HG03175 (cell line): ENCODE measurements around the gene CDKN2B-AS1.
A peak's percentile ranks its signal among the peaks of the same experiment; 100 is the strongest.

Source experiments
- ATAC-seq: cut with Tn5 transposase; IDR thresholded peaks from one replicate; pipeline ENCODE4 v1.9.1; 2021; ENCODE audit warnings: mild to moderate bottlenecking, moderate library complexity; ENCODE audit not compliant: unreplicated experiment

CDKN2B-AS1 gene

GRCh38 chr9:22078081-22078480 is 83.5 kb downstream of the CDKN2B-AS1 start:
- ATAC-seq, result no peak

DNA sequence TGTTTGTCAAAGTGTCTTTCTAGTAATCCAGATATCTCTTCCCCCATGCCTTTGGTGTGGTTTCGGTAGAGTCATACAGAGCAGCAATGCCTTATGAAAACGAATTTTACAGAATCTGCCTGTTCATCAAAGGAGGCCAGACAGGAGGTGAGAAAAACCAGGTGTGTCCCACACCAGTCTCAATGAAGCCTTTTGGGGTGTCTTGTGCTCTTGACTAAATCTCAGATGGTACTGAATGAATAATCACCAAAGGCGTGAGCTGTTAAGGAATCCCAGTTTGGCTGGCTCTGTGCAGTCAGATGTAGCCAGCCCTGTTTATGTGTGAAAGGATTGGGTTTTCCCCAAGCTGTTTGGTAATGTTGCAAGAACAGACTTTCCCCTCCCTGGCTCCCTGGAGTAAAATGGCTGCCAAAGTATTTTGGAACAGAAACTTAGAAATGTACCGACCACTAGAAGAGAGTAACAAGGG is 85.3 kb downstream of the CDKN2B-AS1 start:
- peak; percentile 79 for ATAC-seq

GRCh38 chr9:22084336-22085035 is 89.9 kb downstream of the CDKN2B-AS1 start:
- ATAC-seq, result no peak

- ATAC-seq, result no peak
Measured at GRCh38 chr9:22088053-22088716, 93.6 kb downstream of the CDKN2B-AS1 start.

DNA sequence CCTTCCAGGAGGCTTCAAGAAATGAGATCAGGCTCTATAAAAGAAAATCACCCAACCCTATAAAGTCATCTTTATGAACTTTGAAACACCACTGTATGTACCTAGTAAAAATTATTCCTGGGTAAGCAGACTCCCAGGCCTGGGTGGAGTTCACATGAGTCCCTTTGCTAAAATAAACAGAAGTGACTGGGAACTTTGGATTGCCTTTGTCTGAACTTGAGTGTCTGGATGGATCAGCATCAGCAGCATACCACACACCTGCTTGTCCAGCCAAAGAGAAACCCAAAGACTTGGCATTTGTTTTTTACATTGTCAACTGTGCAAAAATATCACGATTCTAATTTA is 94.1 kb downstream of the CDKN2B-AS1 start:
- no peak for ATAC-seq

GRCh38 chr9:22097707-22098106 is 103.1 kb downstream of the CDKN2B-AS1 start:
- no peak for ATAC-seq

DNA sequence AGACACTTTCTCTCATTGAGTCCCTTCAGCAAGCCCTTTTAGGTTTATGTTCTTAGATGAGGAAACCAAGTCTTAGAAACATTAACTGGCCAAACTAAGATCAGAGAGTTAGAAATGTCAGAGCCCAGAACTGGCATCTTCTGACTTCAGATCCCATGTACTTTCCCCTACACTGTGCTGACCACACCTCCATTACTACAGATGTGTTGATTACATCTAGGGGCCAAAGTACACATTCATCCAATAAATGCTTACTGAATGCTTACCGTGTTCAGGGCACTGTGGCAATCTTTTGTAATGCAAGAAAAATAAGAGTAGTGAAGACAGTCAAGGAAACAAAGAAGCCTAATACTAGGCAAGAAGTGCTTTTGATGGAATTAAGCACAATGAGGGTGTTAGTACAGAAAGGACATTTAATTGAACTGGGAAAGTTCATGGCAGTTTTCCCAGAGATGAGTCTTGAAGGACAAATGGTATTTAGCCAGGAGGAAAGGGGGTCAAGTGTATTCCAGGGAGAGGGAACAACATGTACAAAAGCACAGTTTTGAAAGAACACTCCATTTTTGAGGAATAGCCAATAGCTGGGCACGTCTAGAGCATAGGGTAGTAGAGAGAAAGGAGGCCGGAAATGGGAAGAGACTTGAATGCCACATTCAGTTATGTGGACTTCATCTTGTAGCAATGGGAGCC is 104.2 kb downstream of the CDKN2B-AS1 start:
- ATAC-seq, result no peak

- peak; percentile 23 for ATAC-seq
Measured at GRCh38 chr9:22100626-22101025, 106.0 kb downstream of the CDKN2B-AS1 start.

- ATAC-seq, result no peak
Measured at GRCh38 chr9:22102146-22103053, 107.8 kb downstream of the CDKN2B-AS1 start.

- ATAC-seq, result no peak
Measured at GRCh38 chr9:22103685-22104575, 109.3 kb downstream of the CDKN2B-AS1 start.

- ATAC-seq, result peak; percentile 95
Measured at GRCh38 chr9:22105005-22105722, 110.6 kb downstream of the CDKN2B-AS1 start.

- ATAC-seq, result no peak
Measured at GRCh38 chr9:22107202-22108045, 112.8 kb downstream of the CDKN2B-AS1 start.

- ATAC-seq, result no peak
Measured at GRCh38 chr9:22108581-22109370, 114.2 kb downstream of the CDKN2B-AS1 start.

DNA sequence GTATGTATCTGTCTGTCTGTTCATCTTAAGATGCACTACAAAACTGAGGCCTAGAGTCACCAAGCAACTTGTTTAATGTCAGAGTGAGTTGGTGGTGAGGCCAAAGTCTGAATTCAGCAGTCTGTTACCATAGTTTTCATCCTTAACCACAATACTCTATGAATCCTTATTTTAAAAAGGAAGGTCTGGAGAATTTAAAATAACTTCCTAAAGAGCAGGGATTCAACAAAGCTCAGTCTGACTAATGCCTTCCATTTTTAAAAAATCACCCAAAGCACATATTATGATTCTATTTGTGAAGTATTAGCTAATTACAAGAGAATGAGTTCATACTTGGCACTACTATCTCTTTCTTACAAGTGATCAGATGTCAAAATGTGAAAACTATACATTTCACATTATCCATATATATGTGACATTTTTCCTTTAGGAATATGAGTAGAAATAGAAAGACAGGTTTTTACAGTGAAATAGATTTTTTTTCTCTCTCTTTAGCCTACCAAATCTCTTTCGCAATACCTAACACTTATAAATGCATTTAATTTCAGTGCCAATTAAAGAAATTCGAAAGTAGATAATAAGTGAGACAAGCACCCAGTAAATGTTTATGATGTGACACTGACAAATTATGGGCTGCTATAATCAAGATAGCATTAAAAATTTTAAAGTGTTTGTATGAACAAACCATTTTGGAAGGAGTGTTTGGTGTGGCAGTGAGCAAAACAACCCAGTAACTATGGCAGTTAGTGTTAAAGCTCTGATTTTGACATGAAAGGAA is 116.8 kb downstream of the CDKN2B-AS1 start:
- ATAC-seq, result no peak

GRCh38 chr9:22111954-22112247 is 117.3 kb downstream of the CDKN2B-AS1 start:
- ATAC-seq, result no peak

DNA sequence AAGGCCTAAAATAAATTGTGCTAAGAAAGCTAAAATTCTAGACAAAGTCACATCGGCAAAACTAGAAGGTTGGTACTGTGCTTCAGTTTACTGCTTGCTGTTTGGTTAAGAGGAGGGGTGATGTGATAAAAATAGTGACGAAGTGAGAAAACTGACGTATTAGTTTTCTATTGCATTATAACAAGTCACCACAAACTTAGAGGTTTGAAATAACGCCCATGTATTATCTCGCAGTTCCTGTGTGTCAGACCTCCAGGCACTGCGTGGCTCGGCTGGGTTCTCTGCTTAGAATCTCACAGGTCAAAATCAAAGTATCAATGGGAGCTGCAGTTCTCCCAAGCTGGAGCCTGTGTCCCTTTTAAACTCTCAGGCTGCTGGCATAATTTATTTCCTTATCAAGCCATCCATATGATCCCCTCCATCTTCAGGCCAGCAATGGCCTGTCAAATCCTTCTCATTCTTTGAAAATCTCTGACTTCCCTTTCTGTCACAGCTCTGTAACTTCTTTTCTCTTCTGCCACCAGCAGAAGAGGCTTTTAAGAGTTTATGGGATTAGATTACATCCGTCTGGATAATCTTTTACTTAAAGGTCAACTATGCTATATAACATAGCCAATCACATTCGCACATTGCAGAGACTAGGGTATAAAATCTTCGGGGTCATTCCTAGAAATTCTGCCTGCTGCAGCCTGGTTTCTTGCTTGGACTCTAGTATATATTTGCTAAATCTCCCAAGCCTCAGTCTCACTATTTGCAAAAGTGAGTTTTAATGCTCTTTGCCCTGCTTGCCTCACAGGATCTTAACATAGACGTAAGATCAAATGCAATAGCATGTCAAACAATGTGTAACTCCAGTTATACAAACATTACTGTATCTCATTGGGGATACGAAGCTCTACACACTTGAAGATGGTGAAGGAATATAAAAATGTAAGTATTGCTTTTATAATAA is 118.6 kb downstream of the CDKN2B-AS1 start:
- no peak for ATAC-seq
